ENCODE data around the gene RRAGD. TPM values are rescaled to one million over a fixed set of nuclear protein-coding genes. Genes with fewer than 3 reads are reported as not detected.

The RRAGD gene
- total and polyA plus RNA-seq, 2 of the 13 experiments (the other 11 are each of a cell fraction or from before 2014, with no cell fraction given), result 0.35 to 0.53 TPM

DNA sequence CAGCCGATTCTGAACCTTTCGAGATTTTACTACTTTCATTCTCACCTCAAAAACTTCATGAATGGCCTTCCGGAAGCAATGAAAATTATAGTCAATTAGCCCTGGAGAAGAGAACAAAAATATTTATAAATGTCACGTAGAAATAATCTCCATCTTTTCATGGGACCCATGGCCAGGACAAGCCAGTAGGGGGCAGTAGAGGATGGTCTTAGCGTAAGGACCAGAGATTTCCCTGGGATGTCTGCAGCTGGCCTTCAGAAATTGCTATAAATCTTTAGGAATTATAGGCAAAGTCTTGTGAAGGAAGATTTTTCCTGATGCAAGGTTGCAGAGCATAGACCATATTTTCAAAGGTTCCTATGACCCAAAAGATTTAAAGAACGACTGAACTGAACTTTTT lies 44.0 kb downstream of the RRAGD start:
- H3K9me3 ChIP-seq (ENCODE audit: low read length), result no peaks in the 10 kb centered on the region
- no peak overlapping the region for H3K27ac ChIP-seq (ENCODE audit: extremely low read length, insufficient read depth, low read length)
- intact Hi-C loops (cut with micrococcal nuclease; ENCODE audit: unreplicated experiment) (no loop called here), in situ Hi-C loops (cut with HindIII; ENCODE audit: extremely low pct_ligation_motif_present, low pct_unique_long_range_greater_than_20kb) (no loop called here)
- no TSS peak for BruUV-seq (replicated peaks)
- no peaks in the 10 kb centered on the region for H3K79me2 ChIP-seq (ENCODE audit: insufficient read depth, low read length)
- no peak overlapping the region for H3K4me3 ChIP-seq (replicated peaks in 1 of 3; ENCODE audit: insufficient read depth in 1 of 3, low read depth in 2 of 3, low read length in 3 of 3)
- 0 out of 2 replicates have a peak, but pooled peaks cover 7% of the 10 kb centered on the region for H3K4me1 ChIP-seq (ENCODE audit: insufficient read depth, low read length)
- no peaks in the 10 kb centered on the region for H4K20me1 ChIP-seq (ENCODE audit: insufficient read depth, low read length)
- TF ChIP-seq, protein P1, sequence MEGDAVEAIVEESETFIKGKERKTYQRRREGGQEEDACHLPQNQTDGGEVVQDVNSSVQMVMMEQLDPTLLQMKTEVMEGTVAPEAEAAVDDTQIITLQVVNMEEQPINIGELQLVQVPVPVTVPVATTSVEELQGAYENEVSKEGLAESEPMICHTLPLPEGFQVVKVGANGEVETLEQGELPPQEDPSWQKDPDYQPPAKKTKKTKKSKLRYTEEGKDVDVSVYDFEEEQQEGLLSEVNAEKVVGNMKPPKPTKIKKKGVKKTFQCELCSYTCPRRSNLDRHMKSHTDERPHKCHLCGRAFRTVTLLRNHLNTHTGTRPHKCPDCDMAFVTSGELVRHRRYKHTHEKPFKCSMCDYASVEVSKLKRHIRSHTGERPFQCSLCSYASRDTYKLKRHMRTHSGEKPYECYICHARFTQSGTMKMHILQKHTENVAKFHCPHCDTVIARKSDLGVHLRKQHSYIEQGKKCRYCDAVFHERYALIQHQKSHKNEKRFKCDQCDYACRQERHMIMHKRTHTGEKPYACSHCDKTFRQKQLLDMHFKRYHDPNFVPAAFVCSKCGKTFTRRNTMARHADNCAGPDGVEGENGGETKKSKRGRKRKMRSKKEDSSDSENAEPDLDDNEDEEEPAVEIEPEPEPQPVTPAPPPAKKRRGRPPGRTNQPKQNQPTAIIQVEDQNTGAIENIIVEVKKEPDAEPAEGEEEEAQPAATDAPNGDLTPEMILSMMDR (CRISPR knock-in tag; IDR thresholded peaks at IDR 0.05), result peak; percentile 72
- TF ChIP-seq STAG1 (CRISPR knock-in tag; IDR thresholded peaks at IDR 0.05) (peak; percentile 54), SMC3 (IDR thresholded peaks at IDR 0.05; ENCODE audit: low read length) (peak; percentile 37), JARID2 (CRISPR knock-in tag; IDR thresholded peaks at IDR 0.05; ENCODE audit: insufficient replicate concordance) (no peak)
- no peak overlapping the region for H2AFZ ChIP-seq (ENCODE audit: low read length)
- ChIA-PET POLR2A (no interaction called here), CTCF (ENCODE audit: low intra/inter-chr PET ratio, low total read pairs) (interaction anchor here (0.6 to 2.3 kb wide), 2 partner anchors 57 to 242 kb away, joined by 3 to 10 read pairs; no protein-coding TSS in a partner anchor)
- FAIRE-seq (peak; percentile 37), ATAC-seq (0 out of 3 replicates have a peak, but pooled peaks have one; percentile 31), DNase-seq (ENCODE audit: low spot score) (peak; percentile 20)
- H3K36me3 ChIP-seq (replicated peaks in 1 of 2; ENCODE audit: control insufficient read depth in 1 of 2, insufficient read depth in 2 of 2, low read length in 2 of 2), result no peaks in the 10 kb centered on the region
- 5% methylated on average over 6 of the region's 6 CpGs for WGBS (ENCODE audit: low lambda C conversion rate)
- H3K4me2 ChIP-seq (ENCODE audit: low read depth, low read length), result no peak overlapping the region
- no peaks in the 10 kb centered on the region for H3K27me3 ChIP-seq (ENCODE audit: control insufficient read depth in 1 of 2, insufficient read depth in 2 of 2, low read length in 2 of 2)
- no peak overlapping the region for H3K9ac ChIP-seq (ENCODE audit: insufficient read depth, low read depth, low read length)

DNA sequence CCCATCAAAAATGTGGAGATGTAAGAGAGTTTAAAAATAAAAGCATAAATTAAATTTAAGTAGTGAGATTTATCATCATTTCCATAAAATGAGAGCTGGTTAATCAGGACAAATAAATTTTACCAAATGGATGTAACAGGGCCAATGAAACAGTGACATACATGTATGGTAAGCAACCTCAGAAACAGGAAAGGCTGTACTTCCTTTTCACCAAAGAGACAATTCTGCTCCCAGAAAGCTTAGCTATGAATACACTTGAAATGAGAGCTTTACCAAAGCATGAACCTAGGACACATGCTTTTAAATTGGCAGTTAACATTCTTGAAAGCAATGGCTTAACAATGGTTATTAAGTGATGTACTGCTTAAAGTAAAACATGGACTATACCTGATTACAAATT lies 47.5 kb downstream of the RRAGD start:
- CTCF ChIA-PET (ENCODE audit: low intra/inter-chr PET ratio, low total read pairs), result no interaction called here
- H3K9me3 ChIP-seq (ENCODE audit: low read length), result no peaks in the 10 kb centered on the region
- FAIRE-seq, result no peak

More for the DNA sequence above, 47.5 kb downstream of the RRAGD start:
- intact Hi-C loops (cut with micrococcal nuclease; ENCODE audit: unreplicated experiment) (no loop called here), in situ Hi-C loops (cut with HindIII; ENCODE audit: extremely low pct_ligation_motif_present, low pct_unique_long_range_greater_than_20kb) (no loop called here)
- Histone ChIP-seq H4K20me1 (ENCODE audit: insufficient read depth, low read length) (no peaks in the 10 kb centered on the region), H3K9ac (ENCODE audit: insufficient read depth, low read depth, low read length) (no peak overlapping the region), H3K4me1 (ENCODE audit: insufficient read depth, low read length) (no peaks in the 10 kb centered on the region), H3K4me2 (ENCODE audit: low read depth, low read length) (no peak overlapping the region), H3K4me3 (replicated peaks in 1 of 3; ENCODE audit: insufficient read depth in 1 of 3, low read depth in 2 of 3, low read length in 3 of 3) (no peak overlapping the region), H3K36me3 (replicated peaks in 1 of 2; ENCODE audit: control insufficient read depth in 1 of 2, insufficient read depth in 2 of 2, low read length in 2 of 2) (no peaks in the 10 kb centered on the region), H3K79me2 (ENCODE audit: insufficient read depth, low read length) (no peaks in the 10 kb centered on the region), H3K27ac (ENCODE audit: extremely low read length, insufficient read depth, low read length) (no peak overlapping the region), H2AFZ (ENCODE audit: low read length) (no peak overlapping the region), H3K27me3 (ENCODE audit: control insufficient read depth in 1 of 2, insufficient read depth in 2 of 2, low read length in 2 of 2) (no peaks in the 10 kb centered on the region)
- POLR2A ChIA-PET, result no interaction called here
- no peak for TF ChIP-seq ZNF282 (IDR thresholded peaks at IDR 0.05; ENCODE audit: partially characterized antibody)
- no peak for TF ChIP-seq RFXANK (CRISPR knock-in tag; IDR thresholded peaks at IDR 0.05)
- TF ChIP-seq HOXD1 (CRISPR knock-in tag; IDR thresholded peaks at IDR 0.05), result no peak
- no peak for ATAC-seq
- no TSS peak for BruUV-seq (replicated peaks)
- no peak for DNase-seq (ENCODE audit: low spot score)

Measured in HepG2 (cell line).